Measurements from ENCODE around the gene ZP2.
"Not testable (repeated sequence)": the region's sequence is repeated elsewhere in the genome, so short reads cannot be mapped to it uniquely, and the experiment has no call there.

Gene ZP2

GRCh38 chr16:21170116-21170515 lies 41.3 kb downstream of the ZP2 start:
- DNase-seq (ENCODE audit: low spot score): not testable (repeated sequence)

- no peak for DNase-seq (ENCODE audit: low spot score)
Measured at GRCh38 chr16:21169249-21169981, 42.0 kb downstream of the ZP2 start.

GRCh38 chr16:21167929-21168602 lies 43.3 kb downstream of the ZP2 start:
- DNase-seq (ENCODE audit: low spot score): no peak

- no peak for DNase-seq (ENCODE audit: low spot score)
Measured at GRCh38 chr16:21167360-21167759, 44.0 kb downstream of the ZP2 start.

GRCh38 chr16:21166561-21166961 lies 44.8 kb downstream of the ZP2 start:
- peak; percentile 43 for DNase-seq (ENCODE audit: low spot score)

- DNase-seq (ENCODE audit: low spot score): no peak
Measured at GRCh38 chr16:21164521-21165168, 46.7 kb downstream of the ZP2 start.

- no peak for DNase-seq (ENCODE audit: low spot score)
Measured at GRCh38 chr16:21163576-21163975, 47.8 kb downstream of the ZP2 start.

- no peak for DNase-seq (ENCODE audit: low spot score)
Measured at GRCh38 chr16:21162661-21163151, 48.7 kb downstream of the ZP2 start.

GRCh38 chr16:21161211-21161610 lies 50.2 kb downstream of the ZP2 start:
- no peak for DNase-seq (ENCODE audit: low spot score)

- no peak for DNase-seq (ENCODE audit: low spot score)
Measured at GRCh38 chr16:21160276-21160675, 51.1 kb downstream of the ZP2 start.

- DNase-seq (ENCODE audit: low spot score): peak; percentile 58
Measured at GRCh38 chr16:21159281-21159951, 52.0 kb downstream of the ZP2 start.

- peak; percentile 90 for DNase-seq (ENCODE audit: low spot score)
Measured at GRCh38 chr16:21158208-21159110, 52.9 kb downstream of the ZP2 start, which contains the start of gene LDAF1. LDAF1 (plus strand) TSS chr16:21158674; CDS start chr16:21161183, 2,509 bp downstream.

GRCh38 chr16:21157632-21158031 lies 53.7 kb downstream of the ZP2 start:
- no peak for DNase-seq (ENCODE audit: low spot score)

- peak; percentile 73 for DNase-seq (ENCODE audit: low spot score)
Measured at GRCh38 chr16:21156767-21157467, 54.5 kb downstream of the ZP2 start.

GRCh38 chr16:21156011-21156410 lies 55.4 kb downstream of the ZP2 start:
- DNase-seq (ENCODE audit: low spot score): not testable (repeated sequence)

GRCh38 chr16:21153124-21153729 lies 58.1 kb downstream of the ZP2 start:
- not testable (repeated sequence) for DNase-seq (ENCODE audit: low spot score)

GRCh38 chr16:21152160-21153030 lies 59.0 kb downstream of the ZP2 start:
- DNase-seq (ENCODE audit: low spot score): not testable (repeated sequence)

GRCh38 chr16:21150375-21151001 lies 60.9 kb downstream of the ZP2 start, which contains the start of gene DNAH3:
DNAH3 (minus strand) TSS chr16:21150846; CDS start chr16:21150319, 527 bp downstream.
- no peak for DNase-seq (ENCODE audit: low spot score)
